ENCODE data around the gene RNF150.

DNA sequence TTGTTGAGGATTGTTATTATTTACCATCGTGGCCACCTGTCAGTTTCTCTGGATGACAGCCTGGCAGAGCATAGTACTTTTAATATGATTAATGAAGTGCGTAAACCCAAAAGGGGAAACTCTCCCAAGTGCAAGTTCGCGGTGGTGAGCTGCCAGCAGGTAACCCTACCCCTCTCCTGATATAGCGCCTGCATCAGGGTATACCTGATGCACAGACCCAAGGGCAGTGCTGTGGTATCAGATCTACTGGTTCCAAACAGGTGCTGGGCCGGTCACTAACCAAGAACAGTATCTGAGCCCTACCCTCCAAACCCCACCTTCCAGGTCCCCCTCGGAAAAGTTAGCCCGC, 1.6 kb downstream of the RNF150 start:
- TF ChIP-seq, protein P1, sequence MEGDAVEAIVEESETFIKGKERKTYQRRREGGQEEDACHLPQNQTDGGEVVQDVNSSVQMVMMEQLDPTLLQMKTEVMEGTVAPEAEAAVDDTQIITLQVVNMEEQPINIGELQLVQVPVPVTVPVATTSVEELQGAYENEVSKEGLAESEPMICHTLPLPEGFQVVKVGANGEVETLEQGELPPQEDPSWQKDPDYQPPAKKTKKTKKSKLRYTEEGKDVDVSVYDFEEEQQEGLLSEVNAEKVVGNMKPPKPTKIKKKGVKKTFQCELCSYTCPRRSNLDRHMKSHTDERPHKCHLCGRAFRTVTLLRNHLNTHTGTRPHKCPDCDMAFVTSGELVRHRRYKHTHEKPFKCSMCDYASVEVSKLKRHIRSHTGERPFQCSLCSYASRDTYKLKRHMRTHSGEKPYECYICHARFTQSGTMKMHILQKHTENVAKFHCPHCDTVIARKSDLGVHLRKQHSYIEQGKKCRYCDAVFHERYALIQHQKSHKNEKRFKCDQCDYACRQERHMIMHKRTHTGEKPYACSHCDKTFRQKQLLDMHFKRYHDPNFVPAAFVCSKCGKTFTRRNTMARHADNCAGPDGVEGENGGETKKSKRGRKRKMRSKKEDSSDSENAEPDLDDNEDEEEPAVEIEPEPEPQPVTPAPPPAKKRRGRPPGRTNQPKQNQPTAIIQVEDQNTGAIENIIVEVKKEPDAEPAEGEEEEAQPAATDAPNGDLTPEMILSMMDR (conservative IDR thresholded peaks at IDR 0.05; ENCODE audit: low read depth, low read length), result no peak
- TF ChIP-seq EZH2 (IDR thresholded peaks at IDR 0.05; ENCODE audit: borderline replicate concordance, low read depth, low read length, poor library complexity, severe bottlenecking), result no peak

Measured in A673 (cell line).